Inflammatory macrophage treated with lipopolysaccharide for 1 hour (primary cell): ENCODE measurements around the gene ATP6V1E1.
"Not testable (repeated sequence)": the region's sequence is repeated elsewhere in the genome, so short reads cannot be mapped to it uniquely, and the experiment has no call there.

Experiments
- DNase-seq, 2 donors: peaks; one replicate each; pipeline ENCODE4 v3.0.0-alpha.2; 2020 to 2022

ATP6V1E1 gene

DNA sequence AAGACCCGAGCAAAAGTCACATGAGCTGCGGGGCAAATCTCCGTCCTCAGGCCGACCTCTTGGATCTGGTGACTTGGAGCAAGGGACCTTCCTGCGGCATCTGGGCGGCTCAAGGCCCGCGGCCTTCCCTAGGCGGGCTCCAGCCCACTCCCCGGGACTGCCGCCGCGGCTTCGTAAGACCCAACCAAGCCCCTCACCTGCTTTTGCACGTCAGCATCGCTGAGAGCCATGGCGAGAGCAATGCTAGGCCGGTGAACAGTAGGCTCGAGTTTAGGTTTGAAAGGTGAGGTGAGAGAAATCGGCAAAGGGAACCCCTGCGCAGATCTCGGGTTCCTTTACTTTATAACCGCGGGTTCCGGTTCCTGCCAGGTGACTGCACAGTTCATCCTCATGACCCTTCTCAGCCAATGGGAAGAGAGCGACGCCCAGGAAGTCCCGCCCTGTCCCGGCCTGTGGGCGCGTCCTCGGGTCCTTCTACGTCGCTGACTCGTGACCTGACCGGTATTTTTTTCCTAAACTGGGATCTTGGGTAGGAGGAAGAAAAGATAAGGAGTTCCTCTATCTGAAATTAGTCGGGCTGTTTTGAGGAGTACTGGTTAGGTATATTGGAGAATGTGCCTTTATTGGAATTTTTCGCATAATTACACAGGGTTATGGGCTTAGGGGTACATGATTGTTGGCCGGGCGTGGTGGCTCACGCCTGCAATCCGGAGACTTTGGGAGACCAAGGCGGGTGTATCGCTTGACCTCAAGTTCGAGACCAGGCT is at the start of gene ATP6V1E1:
TSS of gene ATP6V1E1 (minus strand) at position 344 of the 767 bp plus-strand sequence. CDS start at position 230, 114 bp downstream.
- peak; percentile 98 to 99 for DNase-seq

DNA sequence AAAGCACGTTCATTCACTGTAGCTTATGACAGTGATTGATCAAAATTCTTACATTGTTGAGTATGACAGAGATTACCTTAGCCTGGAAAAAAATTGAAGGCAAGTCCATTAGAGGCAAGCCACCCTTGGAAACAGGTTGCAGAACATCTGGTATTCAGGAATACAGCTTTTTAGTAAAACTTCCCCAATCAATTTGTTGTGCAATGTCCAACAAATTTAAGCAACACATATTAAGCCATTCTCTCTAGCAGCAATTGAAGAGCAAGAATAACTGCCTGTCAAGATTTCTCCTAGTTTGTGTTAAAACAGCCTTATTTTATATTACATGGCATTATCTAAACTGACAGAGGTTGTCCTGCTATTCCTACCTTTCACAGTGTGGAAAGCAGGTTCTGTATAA is 47.0 kb upstream of the ATP6V1E1 start:
- DNase-seq, result peak; percentile 52 to 88

DNA sequence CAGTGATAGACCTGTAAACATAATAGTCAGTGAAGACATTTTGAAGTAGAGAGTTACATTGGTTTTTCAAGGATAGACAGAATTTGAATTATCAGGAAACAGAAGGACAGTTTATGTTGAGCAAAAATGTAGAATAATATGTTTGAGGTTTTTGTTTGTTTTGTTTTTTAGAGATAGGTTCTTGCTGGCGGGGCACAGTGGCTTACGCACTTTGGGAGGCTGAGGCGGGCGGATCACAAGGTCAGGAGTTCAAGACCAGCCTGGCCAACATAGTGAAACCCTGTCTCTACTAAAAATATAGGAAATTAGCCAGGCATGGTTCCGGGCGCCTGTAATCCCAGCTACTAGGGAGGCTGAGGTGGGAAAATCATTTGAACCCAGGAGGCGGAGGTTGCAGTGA is 45.6 kb upstream of the ATP6V1E1 start:
- DNase-seq, result no peak

DNA sequence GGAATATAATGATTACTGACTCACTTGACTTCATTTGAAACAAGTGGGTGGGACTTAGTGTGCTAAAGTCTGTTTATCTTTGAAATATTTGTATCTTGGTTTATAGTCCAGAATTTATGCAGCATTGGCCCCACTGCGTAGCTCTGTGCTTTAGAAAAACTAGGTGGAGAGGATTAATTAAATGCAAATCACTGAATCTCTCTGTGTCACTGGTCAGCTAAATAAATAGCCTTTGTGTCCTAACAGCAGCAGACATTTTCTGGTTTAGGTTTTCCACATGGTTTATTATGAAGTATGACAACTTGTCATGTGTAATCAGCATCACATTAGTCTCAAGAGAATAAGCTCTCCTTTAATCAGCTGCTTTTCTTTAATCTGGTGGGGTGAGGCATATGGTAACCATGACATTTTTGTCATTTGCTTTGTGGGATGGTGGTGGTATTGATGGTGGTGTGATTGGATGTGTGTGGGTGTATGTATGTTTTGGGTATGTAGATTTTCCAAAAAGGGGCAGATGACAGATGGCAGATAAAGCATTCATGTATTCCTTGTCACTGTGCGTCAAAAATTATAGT is 44.0 kb upstream of the ATP6V1E1 start:
- DNase-seq, result peak in 1 of 2 donors; percentile 37

DNA sequence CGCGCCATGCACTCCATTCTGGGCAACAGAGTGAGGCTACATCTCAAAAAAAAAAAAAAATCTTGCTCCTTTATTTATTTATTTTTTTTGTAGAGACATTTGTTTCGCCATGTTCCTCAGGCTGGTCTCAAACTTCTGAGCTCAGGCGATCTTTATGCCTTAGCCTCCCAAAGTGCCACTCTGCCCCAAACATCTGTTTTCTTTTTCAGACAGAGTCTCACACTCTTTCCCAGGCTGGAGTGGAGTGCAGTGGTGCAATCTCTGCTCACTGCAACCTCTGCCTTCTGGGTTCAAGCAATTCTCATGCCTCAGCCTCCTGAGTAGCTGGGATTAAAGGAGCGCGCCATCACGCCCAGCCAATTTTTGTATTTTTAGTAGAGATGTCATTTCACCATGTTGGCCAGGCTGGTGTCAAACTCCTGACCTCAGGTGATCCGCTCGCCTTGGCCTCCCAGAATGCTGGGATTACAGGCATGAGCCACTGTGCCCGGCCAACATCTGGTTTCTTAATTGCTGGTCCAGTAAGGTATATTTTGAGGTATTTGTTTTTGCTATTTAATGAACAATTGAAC is 43.1 kb upstream of the ATP6V1E1 start:
- DNase-seq, result not testable (repeated sequence)

DNA sequence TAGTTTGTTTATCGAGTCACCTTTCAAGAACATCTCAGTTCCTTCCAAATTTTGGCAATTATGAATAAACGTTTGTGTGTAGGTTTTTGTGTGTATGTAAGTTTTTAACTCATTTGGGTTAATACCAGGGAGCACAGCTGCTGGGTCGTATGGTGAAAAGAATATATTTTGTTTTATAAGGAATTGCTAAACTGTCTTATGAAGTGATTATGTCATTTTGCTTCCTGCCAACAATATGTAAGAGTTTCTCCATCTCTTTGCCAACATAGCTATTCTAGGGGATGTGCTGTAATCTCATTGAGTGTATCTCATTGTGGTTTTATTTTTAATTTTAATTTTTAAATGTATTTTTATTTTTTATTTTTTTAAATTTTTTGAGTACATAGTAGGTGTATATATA is 37.3 kb upstream of the ATP6V1E1 start:
- peak; percentile 49 to 51 for DNase-seq

DNA sequence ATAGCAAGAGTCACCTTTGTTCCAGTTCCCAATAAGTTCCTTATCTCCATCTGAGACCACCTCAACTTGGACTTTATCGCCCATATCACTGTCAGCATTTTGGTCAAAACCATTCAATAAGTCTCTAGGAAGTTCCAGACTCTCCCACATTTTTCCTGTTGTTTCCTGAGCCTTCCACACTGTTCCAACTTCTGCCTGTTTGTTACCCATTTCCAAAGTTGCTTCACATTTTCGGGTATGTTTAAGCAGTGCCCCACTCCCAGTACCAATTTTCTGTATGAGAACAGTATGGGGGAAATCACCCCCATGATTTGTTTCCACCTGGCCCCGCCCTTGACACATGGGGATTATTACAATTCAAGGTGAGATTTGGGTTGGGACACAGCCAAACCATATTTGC is 36.7 kb upstream of the ATP6V1E1 start:
- DNase-seq, result no peak

DNA sequence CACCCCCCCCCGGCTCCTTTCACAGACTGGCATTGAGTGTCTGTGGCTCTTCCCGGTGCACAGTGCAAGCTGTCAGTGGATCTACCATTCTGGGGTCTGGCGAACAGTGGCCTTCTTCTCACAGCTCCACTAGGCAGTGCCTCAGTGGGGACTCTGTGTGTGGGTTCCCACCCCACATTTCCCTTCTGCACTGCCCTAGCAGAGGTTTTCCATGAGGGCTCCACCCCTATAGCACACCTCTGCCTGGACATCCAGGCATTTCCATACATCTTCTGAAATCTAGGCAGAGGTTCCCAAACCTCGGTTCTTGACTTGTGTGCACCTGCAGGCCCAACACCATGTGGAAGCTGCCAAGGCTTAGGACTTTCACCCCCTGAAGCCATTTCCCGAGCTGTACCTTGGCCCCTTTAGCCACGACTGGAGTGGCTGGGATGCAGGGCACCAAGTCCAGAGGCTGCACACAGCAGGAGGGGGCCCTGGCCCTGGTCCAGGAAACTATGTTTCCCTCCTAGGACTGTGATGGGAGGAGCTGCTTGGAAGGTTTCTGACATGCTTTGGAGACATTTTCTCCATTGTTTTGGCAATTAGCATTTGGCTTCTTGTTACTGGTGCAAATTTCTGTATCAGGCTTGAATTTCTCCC is 36.0 kb upstream of the ATP6V1E1 start:
- DNase-seq, result no peak

DNA sequence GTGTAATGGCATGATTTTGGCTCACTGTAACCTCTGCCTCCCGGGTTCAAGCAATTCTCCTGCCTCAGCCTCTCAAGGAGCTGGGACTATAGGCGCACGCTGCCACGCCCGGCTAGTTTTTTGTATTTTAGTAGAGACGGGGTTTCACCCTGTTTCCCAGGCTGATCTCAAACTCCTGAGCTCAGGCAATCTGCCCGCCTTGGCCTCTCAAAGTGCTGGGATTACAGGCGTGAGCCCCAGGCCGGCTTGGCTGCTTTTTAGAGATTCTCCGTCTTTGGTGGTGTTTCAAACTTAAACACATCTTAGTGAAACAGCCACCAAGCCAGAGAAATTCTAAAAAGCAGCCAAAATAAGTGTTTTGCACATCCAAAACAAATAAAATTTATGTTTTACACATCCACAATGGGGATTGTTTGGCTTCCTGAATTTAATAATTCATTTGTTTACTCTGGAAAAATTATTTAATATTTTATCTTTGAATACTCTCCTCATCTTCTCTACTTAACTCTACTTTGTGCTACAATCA is 28.4 kb upstream of the ATP6V1E1 start:
- DNase-seq, result no peak

DNA sequence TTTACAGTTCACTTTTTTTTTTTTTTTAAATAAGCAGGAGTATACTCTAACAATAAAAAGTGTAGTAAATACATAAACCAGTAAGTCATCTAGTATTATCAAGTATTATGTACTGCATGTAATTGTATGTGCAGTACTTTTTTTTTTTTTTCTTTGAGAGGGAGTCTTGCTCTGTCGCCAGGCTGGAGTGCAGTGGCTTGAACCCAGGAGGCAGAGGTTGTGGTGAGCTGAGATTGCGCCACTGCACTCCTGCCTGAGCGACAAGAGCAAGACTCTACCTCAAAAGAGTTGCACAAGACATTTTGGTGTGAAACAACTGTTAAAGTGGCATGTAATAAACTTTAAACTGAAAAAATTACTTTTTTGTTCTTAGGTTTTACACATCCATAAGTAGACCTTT is 26.7 kb upstream of the ATP6V1E1 start:
- no peak for DNase-seq

DNA sequence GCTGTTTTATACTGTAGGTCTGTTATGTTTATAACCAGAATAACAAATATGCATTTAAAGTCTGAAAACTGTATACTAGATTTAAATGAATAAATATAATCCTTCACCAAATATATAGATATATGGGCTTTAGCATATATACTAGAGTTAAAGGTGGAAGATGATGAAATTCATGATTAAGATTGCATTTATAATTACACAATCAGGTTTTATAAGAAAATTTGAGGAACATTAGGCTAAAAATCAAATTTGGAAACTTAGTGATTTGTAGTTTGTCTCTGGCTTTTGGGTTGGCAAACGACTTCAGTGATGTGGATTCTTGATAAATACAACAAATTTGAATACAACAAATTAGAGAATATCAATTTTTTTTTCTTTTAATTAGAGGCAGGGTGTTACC is 20.0 kb upstream of the ATP6V1E1 start:
- DNase-seq, result peak in 1 of 2 donors; percentile 87

DNA sequence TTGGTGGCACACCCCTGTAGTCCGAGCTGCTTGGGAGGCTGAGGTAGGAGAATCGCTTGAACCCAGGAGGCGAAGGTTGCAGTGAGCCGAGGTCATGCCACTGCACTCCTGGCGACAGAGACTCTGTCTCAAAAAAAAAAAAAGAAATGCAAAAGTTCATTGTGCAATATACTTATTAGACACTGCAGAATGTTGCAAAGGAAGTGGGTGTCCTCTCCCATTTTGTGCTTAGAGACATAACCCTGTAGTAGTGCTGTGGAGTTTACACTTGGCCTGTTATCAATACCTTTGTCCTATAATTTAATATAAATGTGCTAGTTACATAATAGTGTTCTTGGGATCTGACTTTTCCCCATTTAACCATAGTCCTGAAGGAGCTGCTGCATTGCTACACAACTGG is 19.4 kb upstream of the ATP6V1E1 start:
- DNase-seq, result peak; percentile 73 to 74

DNA sequence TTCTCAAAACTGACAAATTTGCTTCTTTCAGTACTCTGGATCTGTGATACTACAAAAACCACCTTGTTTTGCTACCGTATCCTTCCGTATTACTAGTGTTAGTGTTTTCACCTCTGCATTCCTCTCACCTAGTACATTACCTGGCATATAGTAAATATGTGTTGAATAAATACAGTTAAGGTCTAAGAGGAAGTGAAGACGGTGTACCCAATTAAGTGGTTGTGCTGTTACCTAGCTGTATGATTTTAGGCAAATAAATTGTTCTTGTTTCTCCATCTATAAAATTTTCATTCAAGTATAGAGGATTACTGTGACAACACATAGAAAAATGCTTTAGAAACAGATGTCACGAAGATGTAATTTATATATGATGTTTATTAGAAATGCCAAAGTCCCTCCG is 18.9 kb upstream of the ATP6V1E1 start:
- no peak for DNase-seq

DNA sequence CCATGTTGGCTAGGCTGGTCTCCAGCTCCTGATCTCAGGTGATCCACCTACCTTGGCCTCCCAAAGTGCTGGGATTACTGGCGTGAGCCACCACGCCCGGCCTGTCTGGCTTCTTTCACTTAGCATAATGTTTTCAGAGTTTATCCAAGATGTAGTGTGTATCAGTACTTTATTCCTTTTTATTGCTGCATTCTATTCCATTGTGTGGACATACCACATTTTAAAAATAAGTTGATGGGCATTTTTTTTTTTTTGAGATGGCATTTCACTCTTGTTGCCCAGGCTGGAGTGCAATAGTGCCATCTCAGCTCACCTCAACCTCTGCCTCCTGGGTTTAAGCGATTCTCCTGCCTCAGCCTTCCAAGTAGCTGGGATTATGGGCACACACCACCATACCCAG is 13.8 kb upstream of the ATP6V1E1 start:
- not testable (repeated sequence) for DNase-seq

DNA sequence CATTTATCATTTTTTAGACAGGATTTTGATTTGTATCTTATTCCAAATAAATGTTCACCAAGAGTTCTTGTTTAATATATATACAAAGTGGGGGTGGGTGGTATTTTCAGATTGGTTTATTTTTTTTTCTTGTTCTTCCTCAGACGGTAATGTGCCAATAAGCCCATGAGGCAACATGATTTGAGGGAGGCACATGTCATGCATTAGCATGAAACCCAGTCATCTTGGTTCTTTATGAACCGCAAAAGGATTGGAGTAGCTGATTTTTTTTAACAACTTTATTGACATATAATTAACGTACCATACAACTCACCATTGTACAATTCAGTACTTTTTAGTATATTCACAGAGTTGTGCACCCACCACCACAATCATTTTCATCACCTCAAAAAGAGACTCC is 12.7 kb upstream of the ATP6V1E1 start:
- peak; percentile 38 to 45 for DNase-seq

DNA sequence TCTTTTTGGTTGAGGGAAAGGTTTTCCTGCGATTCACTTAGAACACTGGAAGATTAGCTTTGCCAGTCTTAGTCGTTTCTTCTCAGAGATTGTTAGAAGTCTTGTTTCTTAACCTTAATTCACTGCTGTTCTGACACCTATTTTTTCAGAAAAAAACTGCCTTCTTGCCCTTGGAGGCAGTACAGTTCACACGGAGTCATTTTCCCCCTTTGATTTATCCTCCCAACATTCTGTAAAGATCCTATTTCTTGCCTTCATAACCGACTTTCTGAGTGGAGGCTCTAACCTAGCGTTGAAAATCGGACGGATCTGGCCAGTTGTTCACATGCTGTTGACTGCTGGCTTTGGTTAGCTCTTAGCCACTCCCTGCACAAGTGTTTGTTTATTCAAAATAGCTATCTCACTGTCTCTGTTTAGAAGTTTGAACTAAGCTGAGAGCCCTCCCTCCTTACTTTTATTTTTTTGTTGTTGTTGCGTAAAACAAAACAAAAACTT is 10.7 kb upstream of the ATP6V1E1 start:
- DNase-seq, result peak; percentile 30 to 35

DNA sequence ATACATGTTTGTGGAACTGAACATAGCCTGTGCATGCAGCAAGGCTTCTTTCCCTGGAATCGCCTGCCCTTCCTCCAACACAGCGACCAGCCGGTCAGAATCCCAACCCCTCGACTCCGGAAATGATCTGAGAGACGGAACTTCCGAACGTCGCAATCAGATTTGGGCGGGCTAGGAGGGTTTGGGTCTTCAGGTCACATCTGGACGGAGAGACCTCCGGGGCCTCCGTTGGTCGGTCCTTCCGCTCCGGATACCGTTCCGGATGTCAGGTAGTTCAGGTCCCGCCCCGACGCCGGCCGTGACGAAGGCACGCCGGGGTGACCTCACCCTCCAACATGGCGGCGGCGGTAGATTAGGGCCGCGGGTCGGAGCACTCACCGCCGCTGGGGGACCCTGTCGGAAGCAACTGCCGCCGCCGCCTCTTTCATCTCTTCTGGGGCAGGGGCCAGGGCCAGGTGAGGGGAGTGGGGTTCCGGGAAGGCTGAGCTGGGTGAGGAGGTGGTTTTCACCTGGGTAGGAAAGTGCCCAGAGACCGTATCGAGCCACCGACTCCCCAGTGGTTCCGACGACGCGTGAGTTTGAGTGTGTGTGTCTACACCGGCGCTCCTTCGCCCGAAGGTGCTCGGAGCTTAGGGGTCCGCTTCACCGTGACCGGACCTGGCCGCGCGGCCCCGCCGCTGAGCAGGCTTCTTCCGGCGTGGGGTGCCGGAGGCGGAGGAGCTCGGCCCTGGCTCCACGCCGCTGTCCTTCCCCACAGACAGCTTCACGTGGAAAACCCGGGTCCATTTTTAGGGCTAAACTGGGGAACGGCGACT is 10.1 kb upstream of the ATP6V1E1 start, which contains the start of gene BCL2L13:
TSS of gene BCL2L13 (plus strand) at position 326 of the 815 bp plus-strand sequence. CDS start 16,955 bp downstream, outside the sequence.
- DNase-seq, result peak; percentile 82 to 89

DNA sequence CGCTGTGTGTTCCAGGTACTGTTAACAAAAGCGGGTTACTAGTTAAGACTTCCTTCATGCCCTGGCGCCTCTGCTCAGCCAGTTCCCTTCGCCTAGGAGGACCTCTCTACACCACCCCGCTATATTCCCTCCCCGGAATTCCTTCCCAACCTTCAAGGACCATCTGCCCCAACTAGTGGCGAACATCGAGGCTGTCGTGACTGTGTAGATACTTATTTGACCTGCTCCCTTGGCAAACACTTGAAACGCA is 9.6 kb upstream of the ATP6V1E1 start:
- no peak for DNase-seq

DNA sequence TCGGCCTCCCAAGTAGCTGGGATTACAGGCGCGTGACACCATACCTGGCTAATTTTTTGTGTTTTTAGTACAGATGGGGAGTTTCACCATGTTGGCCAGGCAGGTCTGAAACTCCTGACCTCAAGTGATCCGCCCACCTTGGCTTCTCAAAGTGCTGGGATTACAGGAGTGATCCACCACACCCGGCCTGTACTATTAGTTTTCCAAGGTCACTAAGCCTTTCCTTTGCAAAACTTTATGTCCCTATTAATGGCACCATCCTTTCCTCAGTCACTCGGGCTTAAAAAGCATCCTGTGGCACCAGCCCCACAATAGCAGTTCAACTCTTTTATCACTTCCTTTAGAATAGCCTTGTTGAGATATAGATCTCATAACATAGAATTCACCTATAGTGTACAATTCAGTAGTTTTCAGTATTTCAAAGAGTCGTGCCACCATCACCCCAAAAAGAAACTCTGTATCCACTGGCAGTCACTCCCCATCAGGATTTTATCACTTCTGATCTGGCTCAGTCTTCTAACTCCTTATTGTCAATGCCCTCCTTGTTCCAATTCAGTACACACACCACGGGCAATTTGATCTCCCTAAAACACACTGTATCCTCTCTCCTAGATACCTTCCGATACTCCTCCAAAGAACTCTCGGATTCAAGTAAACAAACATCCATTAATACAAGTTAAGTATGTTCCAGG is 9.1 kb upstream of the ATP6V1E1 start:
- no peak for DNase-seq

DNA sequence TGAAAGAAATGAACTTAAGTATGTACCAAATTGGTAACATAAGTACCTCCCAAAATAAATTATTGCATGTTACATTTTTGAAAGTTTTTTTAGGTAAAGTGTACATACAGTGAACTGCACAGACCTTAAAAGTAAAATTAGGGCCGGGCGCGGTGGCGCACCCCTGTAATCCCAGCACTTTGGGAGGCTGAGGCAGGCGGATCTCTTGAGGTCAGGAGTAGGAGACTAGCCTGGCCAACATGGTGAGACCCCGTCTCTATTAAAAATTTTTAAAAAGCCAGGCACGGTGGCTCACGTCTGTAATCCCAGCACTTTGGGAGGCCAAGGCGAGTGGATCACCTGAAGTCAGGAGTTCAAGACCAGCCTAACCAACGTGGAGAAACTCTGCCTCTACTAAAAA is 8.3 kb upstream of the ATP6V1E1 start:
- not testable (repeated sequence) for DNase-seq

DNA sequence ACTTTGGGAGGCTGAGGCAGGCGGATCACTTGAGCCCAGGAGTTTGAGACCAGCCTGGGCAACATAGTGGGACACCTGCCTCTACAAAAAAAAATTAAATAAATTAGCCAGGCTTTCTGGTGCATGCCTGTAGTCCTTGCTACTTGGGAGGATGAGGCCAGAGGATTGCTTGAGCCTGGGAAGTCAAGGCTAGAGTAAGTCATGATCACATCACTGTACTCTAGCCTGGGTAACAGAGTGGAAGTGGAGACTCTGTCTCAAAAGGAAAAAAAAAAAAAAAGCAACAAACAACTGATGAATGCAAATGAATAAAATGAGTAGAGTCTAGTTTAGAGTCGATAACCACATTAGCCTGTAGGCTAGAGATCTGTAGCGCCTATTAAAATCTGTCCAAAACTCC is 6.1 kb upstream of the ATP6V1E1 start:
- peak in 1 of 2 donors; percentile 82 for DNase-seq

DNA sequence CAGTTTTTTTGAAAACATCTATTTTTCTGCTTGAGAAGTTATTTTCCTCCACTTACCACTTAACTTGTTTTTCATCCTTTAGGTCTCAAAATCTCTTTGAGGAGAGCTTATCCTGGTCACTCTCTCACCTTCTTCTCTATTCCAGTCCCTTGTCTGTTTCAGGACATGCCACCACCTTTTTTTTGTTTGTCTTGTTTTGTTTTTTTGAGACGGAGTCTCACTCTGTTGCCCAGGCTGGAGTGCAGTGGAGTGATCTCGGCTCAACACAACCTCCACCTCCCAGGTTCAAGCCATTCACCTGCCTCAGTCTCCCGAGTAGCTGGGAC is 5.4 kb upstream of the ATP6V1E1 start:
- DNase-seq, result no peak
